HG03095 (cell line): ENCODE data around the gene CLINT1.

Experiments
- ATAC-seq: cut with Tn5 transposase; IDR thresholded peaks from one replicate; pipeline ENCODE4 v1.9.1; 2021; ENCODE audit warnings: moderate library complexity; ENCODE audit not compliant: unreplicated experiment

Gene CLINT1

GRCh38 chr5:157766442-157766841 is 92.5 kb downstream of the CLINT1 start:
- no peak for ATAC-seq

GRCh38 chr5:157764531-157764930 is 94.4 kb downstream of the CLINT1 start:
- no peak for ATAC-seq

GRCh38 chr5:157761690-157762621 is 97.0 kb downstream of the CLINT1 start:
- ATAC-seq: no peak

- ATAC-seq: no peak
Observed at GRCh38 chr5:157758706-157759105, 100.2 kb downstream of the CLINT1 start.

- ATAC-seq: no peak
Observed at GRCh38 chr5:157756122-157756521, 102.8 kb downstream of the CLINT1 start.

GRCh38 chr5:157750320-157750719 is 108.6 kb downstream of the CLINT1 start:
- no peak for ATAC-seq

- no peak for ATAC-seq
Observed at GRCh38 chr5:157749462-157749799, 109.5 kb downstream of the CLINT1 start.

- no peak for ATAC-seq
Observed at GRCh38 chr5:157748760-157749461, 110.0 kb downstream of the CLINT1 start.

- ATAC-seq: no peak
Observed at GRCh38 chr5:157747766-157748700, 110.9 kb downstream of the CLINT1 start.

- ATAC-seq: no peak
Observed at GRCh38 chr5:157747173-157747740, 111.7 kb downstream of the CLINT1 start.

- no peak for ATAC-seq
Observed at GRCh38 chr5:157745041-157745456, 113.9 kb downstream of the CLINT1 start.

- peak; percentile 27 for ATAC-seq
Observed at GRCh38 chr5:157744051-157745011, 114.6 kb downstream of the CLINT1 start.

GRCh38 chr5:157743163-157744050 is 115.5 kb downstream of the CLINT1 start, which contains the start of gene LSM11:
Gene LSM11 (plus strand): TSS chr5:157743712. CDS start chr5:157743751, 39 bp downstream.
- ATAC-seq: peak; percentile 89

GRCh38 chr5:157741131-157741530 is 117.8 kb downstream of the CLINT1 start:
- ATAC-seq: no peak

GRCh38 chr5:157740229-157740610 is 118.7 kb downstream of the CLINT1 start:
- ATAC-seq: no peak

- no peak for ATAC-seq
Observed at GRCh38 chr5:157739388-157740228, 119.3 kb downstream of the CLINT1 start.

- ATAC-seq: no peak
Observed at GRCh38 chr5:157735991-157736390, 123.0 kb downstream of the CLINT1 start.
